Activated T-helper 1 cell treated with Interleukin-2 at 50 U/mL for 16 hours (primary cell): ENCODE measurements around the gene FRY.
A peak's percentile ranks its signal among the peaks of the same experiment; 100 is the strongest.
"Not testable (repeated sequence)": the region's sequence is repeated elsewhere in the genome, so short reads cannot be mapped to it uniquely, and the experiment has no call there.

Source experiments
- DNase-seq: peaks from one replicate; pipeline ENCODE4 v3.0.0-alpha.2; 2020; ENCODE audit warnings: low read depth

The FRY gene

GRCh38 chr13:32031025-32031814 is at the start of gene FRY:
FRY (plus strand) TSS chr13:32031774; CDS start chr13:32031796, 22 bp downstream.
- DNase-seq, result peak; percentile 3

DNA sequence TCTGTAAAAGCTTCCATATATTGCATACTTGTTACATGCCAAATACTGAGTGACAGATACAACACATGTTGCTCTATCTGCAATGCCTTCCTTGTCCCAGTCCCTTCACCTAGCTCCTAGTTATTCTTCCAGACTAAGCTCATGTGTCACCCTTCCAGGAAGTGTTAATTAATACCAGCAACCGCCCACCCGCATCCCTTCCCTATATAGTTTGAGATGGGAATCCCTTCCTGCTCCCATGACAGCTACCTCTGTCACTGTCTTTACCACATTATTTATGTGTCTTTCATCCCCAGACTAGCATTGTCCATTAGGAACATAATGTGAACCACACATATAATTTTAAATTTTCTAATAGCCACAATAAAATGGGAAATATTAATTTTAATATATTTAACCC is 49.5 kb upstream of the FRY start:
- no peak for DNase-seq

DNA sequence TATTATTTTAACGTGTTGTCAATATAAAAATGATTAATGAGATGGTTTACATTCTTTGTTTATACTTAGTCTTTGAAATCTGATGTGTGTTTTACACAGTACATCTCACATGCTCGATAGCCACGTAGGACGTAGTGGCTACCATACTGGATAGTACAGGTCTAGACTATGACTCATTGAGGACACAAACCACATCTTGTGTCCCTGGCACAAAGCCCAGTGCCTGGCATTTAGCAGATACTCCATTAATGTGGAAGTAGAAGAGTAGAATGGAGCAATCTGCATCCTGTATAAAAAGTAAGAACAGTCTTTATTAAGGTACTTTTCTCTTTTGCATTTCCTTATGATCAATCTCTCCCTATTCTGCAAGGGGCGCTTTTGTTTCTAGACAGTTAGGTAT is 49.0 kb upstream of the FRY start:
- DNase-seq, result no peak

DNA sequence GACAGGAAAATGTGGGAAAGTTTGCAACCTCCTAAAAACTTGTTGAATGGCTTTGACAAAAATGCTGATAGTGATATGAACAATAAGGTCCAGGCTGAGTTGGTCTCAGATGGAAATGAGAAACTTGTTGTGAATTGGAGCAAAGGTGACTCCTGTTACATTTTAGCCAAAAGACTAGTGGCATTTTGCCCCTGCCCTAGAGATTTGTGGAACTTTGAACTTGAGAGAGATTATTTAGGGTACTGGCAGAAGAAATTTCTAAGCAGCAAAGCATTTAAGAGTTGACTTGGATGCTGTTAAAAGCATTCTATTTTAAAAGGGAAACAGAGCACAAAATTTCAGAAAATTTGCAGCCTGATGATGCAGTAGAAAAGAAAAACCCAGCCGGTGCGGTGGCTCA is 47.9 kb upstream of the FRY start:
- not testable (repeated sequence) for DNase-seq

DNA sequence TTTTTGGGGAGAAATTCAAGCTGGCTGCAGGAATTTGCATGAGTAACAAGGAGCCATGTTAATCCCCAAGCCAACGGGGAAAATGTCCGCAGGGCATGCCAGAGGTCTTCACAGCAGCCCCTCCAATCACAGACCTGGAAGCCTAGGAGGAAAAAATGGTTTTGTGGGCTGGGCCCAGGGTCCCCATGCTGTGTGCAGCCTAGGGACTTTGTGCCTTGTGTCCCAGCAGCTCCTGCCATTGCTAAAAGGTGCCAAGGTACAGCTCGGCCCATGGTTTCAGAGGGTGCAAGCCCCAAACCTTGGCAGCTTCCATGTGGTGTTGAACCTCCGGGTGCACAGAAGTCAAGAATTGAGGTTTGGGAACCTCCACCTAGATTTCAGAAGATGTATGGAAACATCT is 47.2 kb upstream of the FRY start:
- not testable (repeated sequence) for DNase-seq

DNA sequence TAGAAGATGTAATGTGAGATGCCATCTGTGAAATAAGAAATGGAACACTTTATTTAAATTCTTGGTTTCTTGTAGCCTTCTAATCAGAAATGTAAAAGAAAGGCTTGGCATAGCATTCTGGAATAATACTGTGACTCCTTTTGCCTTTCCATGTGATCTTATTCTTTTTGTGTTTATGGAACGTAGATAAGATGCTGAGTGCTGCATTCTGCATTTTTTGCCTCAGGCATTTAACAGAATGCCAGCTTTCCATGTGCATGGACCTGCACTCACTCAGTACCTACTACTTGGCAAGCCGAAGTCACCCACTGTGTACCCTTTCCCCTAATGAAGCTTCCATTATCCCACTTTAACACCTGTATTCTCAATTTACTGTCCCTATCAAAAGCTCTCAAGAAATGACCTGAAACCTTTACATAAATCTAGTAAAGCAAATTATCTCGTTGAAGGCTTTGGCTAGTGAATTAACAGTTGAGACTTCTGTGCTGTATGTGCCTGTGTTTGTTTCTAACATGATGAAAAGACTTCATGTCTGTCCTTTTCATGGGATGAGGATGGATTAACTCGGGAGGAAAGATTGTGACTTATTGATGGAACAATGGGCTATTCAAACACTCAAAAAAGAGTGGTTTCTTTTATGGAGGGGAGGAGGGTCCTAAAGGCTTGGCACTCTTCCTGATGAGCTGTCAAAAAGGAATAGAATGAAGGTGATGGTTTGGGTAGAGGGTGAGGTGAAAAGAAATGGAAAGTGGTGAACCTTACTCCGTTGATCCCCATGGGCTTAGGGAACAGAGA is 44.7 kb upstream of the FRY start:
- no peak for DNase-seq

DNA sequence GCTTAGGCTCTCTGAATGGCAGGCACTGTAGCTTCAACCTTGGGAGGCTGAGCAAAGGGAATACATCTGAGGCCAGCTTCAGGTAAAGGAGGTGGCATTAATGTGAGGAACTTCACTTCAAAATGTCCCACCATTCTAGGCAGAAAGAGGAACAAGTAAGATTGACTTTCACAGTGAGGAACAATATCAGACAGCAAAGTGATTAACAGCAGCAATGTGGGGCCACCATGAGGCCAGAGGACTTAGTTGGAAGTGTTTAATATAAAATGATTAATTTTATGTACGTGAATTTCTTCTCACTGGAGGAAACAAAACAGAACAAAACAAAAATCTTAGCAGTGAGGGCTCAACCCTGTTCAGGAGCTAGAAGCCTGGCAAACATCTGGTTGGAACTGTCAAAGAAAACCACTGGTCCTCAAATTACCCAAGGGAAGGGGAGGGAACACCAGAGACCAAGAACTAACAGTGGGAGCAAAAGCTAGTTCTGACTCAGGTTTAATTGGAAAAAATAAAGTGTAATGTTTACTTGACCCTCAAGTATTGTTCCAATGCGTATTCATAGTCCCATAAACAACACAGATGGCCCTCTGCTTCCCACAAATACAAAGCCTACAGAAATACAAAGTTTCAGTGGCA is 43.9 kb upstream of the FRY start:
- no peak for DNase-seq

DNA sequence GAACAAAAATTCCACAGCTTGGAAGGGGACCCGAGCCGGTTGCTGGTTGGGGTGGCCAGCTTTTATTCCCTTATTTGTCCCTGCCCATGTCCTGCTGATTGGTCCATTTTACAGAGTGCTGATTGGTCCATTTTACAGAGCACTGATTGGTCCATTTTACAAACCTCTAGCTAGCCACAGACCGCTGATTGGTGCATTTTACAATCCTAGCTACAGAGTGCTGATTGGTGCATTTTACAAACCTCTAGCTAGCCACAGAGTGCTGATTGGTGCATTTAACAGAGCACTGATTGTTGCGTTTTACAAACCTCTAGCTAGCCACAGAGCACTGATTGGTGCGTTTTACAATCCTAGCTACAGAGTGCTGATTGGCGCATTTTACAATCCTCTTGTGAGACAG is 37.2 kb upstream of the FRY start:
- not testable (repeated sequence) for DNase-seq

GRCh38 chr13:31996601-31997000 is 35.0 kb upstream of the FRY start:
- DNase-seq, result no peak

- no peak for DNase-seq
Observed at GRCh38 chr13:31997641-31998040, 33.9 kb upstream of the FRY start.

GRCh38 chr13:31998131-31998530 is 33.4 kb upstream of the FRY start:
- DNase-seq, result no peak

- not testable (repeated sequence) for DNase-seq
Observed at GRCh38 chr13:32000754-32001153, 30.8 kb upstream of the FRY start.

DNA sequence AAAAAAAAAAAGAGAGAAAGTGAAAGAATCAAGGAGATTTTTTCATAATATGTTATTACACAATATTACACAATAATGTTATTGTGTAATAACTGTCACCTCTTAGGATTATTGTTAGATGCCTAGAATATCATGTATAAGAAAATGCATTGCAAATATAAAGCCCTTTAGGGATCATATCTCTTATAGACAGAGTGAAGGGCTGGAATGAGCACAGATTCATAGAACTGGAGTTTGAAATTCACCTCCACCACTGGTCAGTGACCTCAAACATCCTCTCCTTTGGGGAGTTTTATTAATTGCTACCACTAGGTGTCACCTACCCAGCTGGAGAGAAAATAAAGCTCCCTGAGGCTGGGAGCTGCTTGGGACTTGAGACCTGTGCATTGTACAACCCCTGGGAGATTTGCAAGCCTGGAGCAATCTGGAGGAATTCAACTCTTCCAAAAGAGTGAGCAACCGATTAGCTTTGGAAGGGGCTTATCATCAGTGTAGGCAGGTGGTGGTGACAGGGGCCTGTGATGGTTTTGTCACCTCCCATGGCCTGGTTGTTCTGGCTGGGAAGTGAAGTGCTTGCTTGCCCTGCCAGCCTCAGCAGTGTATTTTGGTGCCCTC is 30.3 kb upstream of the FRY start:
- no peak for DNase-seq

GRCh38 chr13:32001769-32002168 is 29.8 kb upstream of the FRY start:
- DNase-seq, result no peak

- DNase-seq, result no peak
Observed at GRCh38 chr13:32002873-32003272, 28.7 kb upstream of the FRY start.

DNA sequence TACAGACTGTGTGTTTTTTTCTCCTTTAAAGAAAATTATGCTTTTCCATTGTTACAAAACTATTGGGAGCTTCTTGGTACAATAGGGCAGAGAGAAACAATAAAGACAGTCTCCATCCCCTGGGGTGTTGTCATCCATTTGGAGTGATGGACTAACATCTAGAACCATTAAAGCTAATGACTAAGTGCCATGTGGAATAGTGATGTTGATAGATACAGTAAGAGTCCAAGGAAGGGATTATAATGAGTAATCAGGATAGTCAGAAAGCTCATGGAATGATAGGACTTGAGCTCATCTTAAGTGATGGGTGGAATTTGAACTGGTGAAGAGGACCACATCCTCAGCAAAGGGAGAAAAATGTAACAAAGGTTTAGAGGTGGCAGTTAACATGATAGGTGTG is 24.1 kb upstream of the FRY start:
- DNase-seq, result no peak

- DNase-seq, result no peak
Observed at GRCh38 chr13:32008518-32009175, 22.9 kb upstream of the FRY start.

- no peak for DNase-seq
Observed at GRCh38 chr13:32009362-32009761, 22.2 kb upstream of the FRY start.

DNA sequence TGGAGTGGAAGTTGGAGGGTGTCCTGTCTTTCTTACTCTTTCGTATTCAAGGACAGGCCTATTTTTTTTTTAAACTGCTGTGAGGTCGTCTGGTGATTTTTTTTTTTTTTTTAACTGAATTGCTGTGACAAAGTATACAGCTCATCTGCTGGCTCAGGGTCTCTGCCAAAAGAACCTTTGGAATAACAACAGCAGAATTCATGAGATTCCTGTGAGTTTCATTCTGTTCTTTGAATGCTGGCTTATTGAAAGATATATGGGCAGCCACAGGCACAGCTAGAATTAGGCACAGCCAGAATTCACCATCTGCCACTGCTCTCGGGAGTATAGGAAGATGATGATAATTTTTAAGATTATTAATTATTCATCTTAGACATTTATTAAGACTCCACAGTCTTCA is 21.4 kb upstream of the FRY start:
- no peak for DNase-seq

DNA sequence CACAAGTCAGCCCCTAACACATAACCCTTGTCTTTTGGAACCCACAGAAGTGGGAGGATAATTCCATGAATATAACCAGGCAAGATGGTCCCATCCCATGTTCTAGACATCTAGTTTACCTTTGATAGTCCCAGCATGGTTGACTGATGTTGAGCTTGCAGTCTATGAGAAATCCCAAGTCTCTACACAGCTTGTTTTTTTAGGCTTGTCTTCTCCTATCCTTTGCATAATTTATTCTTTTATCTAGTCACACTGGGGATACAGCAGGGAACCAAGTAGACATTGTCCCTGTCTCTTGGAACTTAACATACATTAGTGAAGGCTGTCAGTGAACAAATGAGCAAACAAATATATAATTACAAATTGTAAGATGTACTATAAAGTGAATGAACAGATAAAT is 19.6 kb upstream of the FRY start:
- no peak for DNase-seq

DNA sequence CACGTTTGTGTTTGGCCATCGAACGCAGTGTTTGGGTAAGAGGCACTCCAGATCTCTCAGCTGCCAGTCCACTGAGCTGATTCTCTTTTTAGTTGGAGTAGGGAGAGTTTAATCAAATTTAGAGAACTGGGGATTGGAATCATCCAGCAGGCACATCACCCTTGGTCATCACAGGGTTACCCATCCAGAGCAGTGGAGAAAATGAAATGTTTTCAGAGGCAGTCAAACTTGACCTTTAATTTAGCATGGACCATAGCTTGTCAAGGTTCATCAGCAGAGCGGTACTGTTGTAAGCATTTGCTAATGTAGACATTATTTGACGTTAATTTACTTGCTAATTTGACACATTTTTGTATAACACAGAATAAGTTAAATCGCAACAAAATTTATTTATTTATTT is 18.4 kb upstream of the FRY start:
- no peak for DNase-seq

- no peak for DNase-seq
Observed at GRCh38 chr13:32016119-32016518, 15.5 kb upstream of the FRY start.
